Thyroid gland (tissue), 4 donors: Measurements from ENCODE around the gene PPP6C.
"Not testable (repeated sequence)": the region's sequence is repeated elsewhere in the genome, so short reads cannot be mapped to it uniquely, and the experiment has no call there.

Experiments used
- CTCF ChIP-seq, 6 experiments: fragments of 200-600 bp in 3 of 6; fragments of 450-650 bp in 3 of 6; sonication (generic) in 3 of 6; IDR thresholded peaks; one replicate each; pipeline ENCODE4 v1.5.1; 2016 to 2019; ENCODE audit warnings: antibody characterized with exemption in 6 of 6, mild to moderate bottlenecking in 2 of 6, inconsistent platforms in 1 of 6, moderate library complexity in 1 of 6
- POLR2A ChIP-seq, 2 donors: fragments of 450-650 bp; IDR thresholded peaks; one replicate each; pipeline ENCODE4 v1.6.1; 2017; ENCODE audit warnings: antibody characterized with exemption in 2 of 2, mild to moderate bottlenecking in 2 of 2, moderate library complexity in 1 of 2

DNA sequence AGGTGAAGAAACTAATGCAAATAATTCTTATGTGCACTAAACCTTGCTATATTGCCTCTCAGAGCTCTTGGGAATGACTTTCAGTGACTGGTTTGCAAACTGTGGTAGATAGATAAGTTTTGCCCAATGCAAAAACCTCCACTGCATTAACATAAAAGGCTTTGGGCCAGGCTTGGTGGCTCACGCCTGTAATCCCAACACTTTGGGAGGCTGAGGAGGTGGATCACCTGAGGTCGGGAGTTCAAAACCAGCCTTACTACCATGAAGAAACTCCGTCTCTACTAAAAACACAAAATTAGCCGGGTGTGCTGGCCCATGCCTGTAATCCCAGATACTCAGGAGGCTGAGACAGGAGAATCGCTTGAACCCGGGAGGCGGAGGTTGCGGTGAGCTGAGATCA lies 44.5 kb upstream of the PPP6C start:
- TF ChIP-seq CTCF, POLR2A (IDR thresholded peaks at IDR 0.05): not testable (repeated sequence)
